Measurements from ENCODE around the gene INPP5B.
"Not testable (repeated sequence)": the region's sequence is repeated elsewhere in the genome, so short reads cannot be mapped to it uniquely, and the experiment has no call there.

Gene INPP5B

DNA sequence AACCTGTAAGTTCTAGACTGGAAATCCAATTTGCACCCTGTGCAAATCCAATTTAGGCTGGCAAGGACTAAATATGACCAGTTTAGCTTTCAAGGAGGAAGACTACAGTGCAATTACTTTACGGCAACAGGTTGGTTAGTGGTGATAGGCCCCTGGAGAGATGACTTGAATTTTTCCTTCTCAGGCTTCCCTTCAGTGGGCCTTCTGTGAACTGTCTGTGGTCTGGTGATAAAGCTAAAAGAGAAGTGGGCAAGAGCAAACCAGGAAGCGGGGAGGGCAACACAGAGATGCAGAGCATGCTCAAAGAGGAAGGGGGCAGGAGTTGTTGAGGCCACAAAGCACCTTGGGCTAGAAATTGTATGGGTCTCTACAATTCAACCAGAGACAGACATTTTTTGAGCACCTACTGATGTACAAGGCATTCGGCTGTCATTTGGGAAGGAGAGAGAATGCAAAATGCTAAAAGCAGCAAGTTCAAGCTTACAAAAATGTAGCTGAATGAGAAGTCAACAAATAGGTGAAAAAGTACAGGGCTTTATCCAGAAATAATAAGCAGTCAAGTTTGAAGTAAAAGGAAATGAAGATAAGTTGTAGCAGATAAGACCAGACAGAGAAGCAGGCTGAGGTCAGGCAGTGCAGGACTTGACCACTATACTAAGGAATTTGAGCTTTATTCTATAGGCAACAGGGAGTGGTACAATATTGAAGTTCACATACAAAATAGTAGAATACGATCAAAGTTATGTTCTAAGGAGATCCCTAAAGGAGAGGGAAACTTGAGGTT lies 23.9 kb downstream of the INPP5B start:
- DNase-seq: peak in 4 of 42 donors; percentile 12 to 22 (median 16)
- intact Hi-C loops (cut with DNase I): no loop called here

DNA sequence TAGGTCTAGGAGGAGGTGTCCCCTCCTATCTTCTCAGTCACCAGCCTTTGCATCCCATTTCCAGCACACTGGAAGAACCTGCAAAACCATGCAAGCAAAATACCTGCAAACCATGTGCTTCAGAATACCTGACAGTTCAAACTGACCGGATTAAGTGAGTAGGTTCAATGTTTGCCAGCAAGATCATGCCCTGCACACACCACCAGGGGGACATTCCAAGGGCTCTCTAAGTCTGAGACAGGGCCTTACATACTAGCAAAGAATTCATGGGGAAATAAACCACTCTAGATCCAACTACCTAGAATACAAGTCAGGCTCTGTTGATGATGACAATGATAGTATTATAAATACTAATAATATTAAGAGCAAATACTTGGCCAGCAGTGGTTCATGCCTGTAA lies 27.6 kb downstream of the INPP5B start:
- intact Hi-C loops (cut with DNase I): no loop called here

DNA sequence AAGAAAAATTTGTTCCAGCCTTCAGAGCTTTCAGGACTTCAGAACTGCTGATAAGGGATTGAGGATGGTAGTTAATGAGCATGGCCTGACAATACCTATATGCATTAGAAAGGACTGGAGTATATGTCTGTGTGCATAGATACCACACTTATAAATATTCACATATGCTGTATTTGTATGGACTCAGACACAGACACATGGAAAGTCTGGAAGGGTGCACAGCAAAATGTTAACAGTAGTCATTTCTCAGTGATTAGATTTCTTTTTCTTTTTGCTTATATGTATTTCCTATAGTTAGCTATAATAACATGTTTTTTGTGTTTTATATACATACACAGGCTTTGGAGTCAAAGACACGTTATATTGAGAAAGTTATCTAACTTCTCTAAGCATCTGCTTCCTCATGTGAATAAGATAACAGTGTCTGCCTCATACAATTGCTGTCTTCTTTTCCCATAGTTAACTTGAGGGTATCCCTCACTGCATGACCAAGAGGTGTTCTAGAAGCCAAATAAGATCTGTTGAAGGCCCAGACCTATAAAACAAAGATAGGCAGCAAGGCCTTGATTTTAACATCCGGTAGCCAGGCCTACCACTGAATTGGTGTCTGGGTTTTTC lies 31.3 kb downstream of the INPP5B start:
- no peak for DNase-seq
- intact Hi-C loops (cut with DNase I): no loop called here

More for the DNA sequence above, 27.6 kb downstream of the INPP5B start:
- DNase-seq: no peak

DNA sequence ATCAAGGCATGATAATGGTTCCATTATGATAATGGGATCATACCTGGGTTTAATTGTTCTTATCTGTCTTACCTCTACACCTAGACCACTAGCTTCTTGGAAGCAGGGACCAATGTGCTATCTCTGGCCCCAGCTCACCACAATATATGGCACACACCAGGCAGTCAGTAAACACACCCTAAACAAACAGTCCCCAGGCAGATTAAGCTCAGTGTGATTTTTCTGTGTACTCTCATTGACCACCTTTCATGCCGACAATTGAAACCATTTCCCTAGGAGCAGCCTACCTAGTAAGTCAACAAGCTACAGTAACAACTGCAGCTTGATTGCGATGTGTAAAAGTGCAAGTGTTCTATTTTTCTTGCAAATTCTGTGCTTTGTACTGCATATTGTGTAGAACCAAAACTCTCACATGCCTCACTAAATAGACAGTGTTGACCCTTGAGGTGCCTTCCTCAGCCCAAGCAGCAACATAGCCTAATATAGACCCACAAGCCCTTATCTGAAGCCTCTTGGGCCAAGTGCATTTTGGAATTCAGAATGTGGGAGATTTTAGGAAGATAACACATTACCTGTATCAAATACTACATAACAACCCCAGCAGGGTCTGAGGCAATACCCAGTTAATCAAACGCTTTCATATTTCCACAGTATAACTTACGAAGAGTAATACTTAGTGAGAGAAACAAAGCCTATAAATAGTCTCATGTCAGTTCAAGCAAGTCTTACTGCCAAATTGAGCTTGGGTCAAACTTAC lies 32.0 kb downstream of the INPP5B start:
- intact Hi-C loops (cut with DNase I): no loop called here

DNA sequence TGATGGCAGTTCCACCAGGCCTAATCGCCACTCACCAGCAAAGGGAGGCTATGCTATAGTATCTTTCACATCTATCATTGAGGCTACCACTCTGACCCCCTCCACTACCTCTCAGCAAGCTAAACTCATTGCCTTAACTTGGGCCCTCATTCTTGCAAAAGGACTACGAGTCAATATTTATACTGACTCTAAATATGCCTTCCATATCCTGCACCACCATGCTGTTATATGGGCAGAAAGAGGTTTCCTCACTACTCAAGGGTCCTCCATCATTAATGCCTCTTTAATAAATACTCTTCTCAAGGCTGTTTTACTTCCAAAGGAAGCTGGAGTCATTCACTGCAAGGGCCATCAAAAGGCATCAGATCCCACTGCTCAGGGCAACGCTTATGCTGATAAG lies 35.4 kb downstream of the INPP5B start:
- DNase-seq; intact Hi-C loops (cut with DNase I): not testable (repeated sequence)

More for the DNA sequence above, 32.0 kb downstream of the INPP5B start:
- DNase-seq: no peak

DNA sequence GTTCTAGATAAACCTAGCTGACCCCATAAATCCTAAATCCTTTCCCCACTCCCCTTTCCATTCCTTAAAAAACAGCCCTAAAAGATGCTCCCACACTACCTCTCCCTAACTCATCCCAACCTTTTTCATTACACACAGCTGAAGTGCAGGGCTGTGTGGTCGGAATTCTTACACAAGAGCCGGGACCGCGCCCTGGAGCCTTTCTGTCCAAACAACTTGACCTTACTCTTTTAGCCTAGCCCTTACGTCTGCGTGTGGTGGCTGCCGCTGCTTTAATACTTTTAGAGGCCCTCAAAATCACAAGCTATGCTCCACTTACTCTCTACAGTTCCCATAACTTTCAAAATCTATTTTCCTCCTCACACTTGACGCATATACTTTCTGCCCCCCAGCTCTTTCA lies 36.0 kb downstream of the INPP5B start:
- intact Hi-C loops (cut with DNase I); DNase-seq: not testable (repeated sequence)

DNA sequence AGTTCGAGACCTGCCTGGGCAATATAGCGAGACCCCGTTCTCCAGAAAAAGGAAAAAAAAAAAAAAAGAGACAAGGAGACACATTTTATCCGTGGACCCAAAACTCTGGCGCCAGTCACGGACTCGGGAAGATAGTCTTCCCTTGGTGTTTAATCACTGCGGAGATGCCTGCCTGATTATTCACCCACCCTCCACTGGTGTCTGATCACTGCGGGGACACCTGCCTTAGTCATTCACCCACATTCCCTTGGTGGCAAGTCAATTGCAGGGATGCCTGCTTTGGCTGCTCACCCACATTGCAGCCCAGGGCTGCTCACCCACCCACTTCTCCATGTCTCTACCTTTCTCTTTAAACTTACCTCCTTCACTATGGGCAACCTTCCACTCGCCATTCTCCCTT lies 38.3 kb downstream of the INPP5B start:
- intact Hi-C loops (cut with DNase I): not testable (repeated sequence)
- peak in 23 of 42 donors; percentile 6 to 68 (median 27) for DNase-seq

DNA sequence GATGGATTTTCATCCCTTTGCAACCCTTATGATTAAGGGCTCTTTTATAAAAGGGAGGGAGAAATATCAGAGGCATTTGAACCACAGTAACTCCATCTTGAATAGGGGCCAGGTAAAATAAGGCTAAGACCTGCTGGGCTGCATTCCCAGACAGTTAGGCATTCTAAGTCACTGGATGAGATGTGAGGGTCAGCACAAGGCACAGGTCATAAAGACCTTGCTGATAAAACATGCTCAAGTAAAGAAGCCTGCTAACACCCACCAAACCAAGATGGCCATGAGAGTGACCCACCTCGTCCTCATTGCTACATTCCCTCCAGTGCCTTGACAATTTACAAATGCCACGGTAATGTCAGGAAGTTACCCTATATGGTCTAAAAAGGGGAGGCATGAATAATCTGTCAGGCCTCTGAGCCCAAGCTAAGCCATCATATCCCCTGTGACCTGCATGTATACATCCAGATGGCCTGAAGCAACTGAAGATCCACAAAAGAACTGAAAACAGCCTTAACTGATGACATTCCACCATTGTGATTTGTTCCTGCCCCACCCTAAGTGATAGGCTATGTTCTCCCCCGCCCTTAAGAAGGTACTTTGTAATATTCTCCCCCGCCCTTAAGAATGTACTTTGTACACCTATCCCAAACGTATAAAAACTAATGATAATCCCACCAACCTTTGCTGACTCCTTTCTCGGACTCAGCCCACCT lies 39.3 kb downstream of the INPP5B start:
- intact Hi-C loops (cut with DNase I); DNase-seq: not testable (repeated sequence)

DNA sequence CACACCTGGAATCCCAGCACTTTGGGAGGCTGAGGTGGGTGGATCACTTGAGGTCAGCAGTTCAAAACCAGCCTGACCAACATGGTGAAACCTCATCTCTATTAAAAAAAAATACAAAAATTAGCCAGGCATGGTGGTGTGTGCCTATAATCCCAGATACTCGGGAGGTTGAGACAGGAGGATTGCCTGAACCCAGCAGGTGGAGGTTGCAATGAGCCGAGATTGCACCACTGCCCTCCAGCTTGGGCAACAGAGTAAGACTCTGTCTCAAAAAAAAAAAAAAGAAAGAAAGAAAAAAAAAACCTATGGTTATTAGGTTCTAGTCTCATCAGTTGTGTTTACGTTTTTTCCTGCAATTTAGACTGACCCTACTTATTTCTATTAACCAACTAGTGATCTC lies 40.3 kb downstream of the INPP5B start:
- DNase-seq; intact Hi-C loops (cut with DNase I): not testable (repeated sequence)

DNA sequence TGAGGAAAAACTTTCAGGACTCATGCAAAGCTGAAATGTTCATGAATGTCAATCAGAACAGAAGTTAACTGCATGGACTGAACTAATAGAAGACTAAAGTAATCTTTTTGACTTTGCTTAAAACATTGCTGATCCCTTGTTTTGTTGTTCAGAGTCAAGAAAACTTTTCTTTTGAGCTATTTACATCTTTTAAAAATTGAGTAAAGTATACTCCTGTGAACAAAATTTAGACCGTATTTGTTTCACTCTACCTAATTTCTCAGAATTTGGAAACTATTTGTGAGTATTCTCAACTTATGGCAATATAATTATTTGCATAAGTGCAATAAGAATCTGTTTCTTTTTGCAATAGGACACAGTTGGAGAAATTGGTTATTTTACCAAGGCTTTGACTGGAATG lies 41.1 kb downstream of the INPP5B start:
- intact Hi-C loops (cut with DNase I): no loop called here
- no peak for DNase-seq

DNA sequence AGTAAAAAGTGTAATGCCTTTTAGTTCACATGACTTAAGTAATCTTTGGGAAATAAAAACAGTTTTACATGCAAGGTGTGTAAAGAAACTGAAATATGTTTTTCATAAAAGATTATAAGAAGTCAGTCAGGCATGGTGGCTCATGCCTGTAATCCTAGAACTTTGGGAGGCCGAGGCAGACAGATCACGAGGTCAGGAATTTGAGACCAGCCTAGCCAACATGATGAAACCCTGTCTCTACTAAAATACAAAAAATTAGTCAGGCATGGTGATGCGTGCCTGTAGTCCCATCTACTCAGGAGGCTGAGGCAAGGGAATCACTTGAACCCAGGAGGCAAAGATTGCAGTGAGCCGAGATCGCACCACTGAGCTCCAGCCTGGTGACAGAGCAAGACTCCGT lies 42.9 kb downstream of the INPP5B start:
- DNase-seq; intact Hi-C loops (cut with DNase I): not testable (repeated sequence)

DNA sequence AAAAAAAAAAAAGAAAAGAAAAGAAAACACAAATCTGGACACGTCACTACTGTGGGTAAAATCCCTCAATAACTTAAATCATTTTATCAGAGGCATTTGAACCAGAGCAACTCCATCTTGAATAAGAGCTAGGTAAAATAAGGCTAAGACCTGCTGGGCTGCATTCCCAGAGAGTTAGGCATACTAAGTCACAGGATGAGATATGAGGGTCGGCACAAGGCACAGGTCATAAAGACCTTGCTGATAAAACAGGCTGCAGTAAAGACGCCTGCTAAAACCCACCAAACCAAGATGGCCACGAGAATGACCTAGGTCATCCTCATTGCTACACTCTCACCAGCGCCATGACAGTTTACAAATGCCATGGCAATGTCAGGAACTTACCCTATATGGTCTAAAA lies 43.9 kb downstream of the INPP5B start:
- no peak for DNase-seq
- intact Hi-C loops (cut with DNase I): no loop called here

DNA sequence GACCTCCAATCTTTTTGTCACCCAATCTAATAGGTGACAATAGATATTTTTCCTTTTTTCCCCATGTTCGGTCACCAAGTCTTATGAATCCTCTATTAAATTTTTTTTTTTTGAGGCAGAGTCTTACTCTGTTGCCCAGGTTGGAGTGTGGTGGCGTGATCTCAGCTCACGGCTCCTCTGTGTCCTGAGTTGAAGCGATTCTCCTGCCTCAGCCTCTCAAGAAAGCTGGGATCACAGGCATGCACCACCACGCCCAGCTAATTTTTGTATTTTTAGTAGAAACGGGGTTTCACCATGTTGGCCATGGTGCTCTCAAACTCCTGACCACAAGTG lies 45.0 kb downstream of the INPP5B start:
- intact Hi-C loops (cut with DNase I): no loop called here
- no peak for DNase-seq

DNA sequence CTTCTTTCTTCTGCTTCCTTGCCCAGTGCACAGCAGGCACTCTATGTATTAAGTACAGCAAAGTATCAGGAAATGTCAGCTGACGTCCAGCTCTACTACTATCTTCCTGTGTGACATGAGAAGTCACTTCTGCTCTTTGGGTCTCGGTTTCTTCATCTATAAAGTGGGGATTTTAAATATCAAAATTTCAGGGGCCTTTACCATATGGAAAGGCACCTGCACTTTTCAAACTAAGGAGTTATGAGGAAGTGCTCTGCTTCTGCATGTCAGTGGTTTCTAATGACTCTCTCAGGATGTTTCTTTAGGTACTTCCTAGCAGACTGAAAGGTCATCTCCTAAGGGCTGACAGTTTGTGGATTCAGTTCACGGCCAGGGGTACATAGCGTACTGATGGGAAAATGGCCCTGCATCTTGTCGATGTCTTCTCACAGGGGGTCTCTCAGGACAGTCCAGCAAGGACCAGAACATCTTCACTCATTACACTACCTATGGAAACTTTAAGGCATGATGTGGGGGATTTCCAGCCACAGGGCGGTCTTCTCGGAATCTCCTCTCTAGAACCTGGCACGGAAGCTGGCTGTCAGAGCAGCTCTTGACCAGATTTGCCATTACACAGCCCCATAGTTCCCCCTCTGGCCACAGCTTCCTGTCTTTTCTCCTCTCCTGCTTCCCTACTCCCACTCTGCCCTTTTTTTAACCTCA lies 45.5 kb downstream of the INPP5B start:
- intact Hi-C loops (cut with DNase I): no loop called here
- DNase-seq: peak in 2 of 42 donors; percentile 21 to 56

DNA sequence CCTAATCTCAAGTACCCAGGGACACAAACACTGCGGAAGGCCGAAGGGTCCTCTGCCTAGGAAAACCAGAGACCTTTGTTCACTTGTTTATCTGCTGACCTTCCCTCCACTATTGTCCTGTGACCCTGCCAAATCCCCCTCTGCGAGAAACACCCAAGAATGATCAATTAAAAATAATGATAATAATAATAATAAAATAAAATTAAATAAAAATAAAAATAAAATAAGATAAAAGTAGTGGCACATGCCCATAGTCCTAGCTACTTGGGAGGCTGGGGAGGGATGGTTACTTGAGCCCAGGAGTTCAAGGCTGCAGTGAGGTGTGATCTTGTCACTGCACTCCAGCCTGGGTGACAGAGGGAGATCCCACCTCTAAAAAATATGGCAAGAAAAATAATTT lies 49.3 kb downstream of the INPP5B start:
- intact Hi-C loops (cut with DNase I); DNase-seq: not testable (repeated sequence)

DNA sequence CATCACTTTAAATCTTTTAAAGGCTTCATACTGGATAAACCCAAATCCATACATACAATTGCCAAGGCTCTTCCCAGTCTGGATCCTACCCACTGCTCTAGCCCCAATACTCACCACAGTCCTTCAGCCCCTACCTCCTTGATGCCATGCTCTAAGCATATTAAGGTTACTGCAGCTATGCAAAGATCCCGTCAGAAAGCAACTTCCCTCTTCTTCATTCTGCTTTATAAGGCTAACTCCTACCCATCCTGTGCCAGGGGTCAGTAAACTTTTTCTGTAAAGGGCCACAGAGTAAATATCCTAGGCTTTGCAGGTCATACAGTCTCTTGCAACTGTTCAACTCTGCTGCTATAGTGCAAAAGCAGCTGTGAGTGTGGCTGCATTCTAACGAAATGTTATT lies 53.2 kb downstream of the INPP5B start:
- intact Hi-C loops (cut with DNase I): no loop called here

DNA sequence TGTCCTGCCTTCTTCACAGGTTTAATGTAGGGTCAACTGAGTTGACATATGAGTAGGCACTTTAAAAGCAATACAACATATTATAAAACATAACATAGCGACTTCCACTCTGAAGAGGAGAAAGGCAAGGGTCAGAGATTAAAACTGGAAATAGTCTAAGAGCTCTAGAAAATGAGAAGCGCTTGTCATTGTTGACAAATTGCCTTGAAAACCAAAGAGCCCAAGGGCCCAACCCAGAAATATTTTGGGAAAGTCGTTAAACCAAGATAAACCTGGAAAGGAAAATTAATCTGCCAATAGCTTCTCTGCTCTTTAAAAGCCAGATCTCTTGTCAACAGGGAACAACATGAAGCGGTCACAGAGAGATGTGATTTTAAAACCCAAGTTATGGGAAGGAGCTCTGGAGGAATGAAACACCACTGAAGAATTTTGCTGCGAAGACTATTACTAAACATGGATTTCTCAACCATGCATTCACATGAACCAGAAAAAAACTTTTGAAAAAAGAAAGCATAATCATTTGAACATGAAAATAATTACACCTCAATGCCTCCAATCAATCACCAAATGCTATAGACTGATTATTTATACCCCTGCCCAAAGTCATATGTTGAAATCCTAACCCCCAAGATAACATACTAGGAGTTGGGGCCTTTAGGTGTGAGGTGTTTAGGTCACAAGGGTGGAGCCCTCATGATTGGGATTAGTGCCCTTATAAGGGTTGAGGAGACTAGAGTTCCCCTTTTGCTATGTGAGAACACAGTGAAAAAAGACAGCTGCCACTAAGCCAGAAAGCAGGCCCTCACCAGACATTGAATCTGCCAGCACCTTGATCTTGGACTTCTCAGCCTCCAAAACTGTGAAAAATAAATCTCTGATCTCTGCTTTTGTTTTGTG lies 54.5 kb downstream of the INPP5B start:
- intact Hi-C loops (cut with DNase I): no loop called here
- DNase-seq: no peak

More for the DNA sequence above, 53.2 kb downstream of the INPP5B start:
- no peak for DNase-seq
